IMR-90 (cell line): ENCODE results near the gene HSPG2.

ENCODE experiments used
- MAZ ChIP-seq: IDR thresholded peaks from 2 replicates; pipeline ENCODE4 v1.6.1; 2012; ENCODE audit warnings: low read depth, mild to moderate bottlenecking, low read length, improper control_type of control experiment, moderate library complexity, borderline replicate concordance
- POLR2A ChIP-seq: IDR thresholded peaks from 2 replicates; pipeline ENCODE4 v1.6.1; 2012; ENCODE audit warnings: mild to moderate bottlenecking, low read depth, low read length
- RFX5 ChIP-seq: IDR thresholded peaks from 2 replicates; pipeline ENCODE4 v1.8.0; 2012; ENCODE audit warnings: low read depth, mild to moderate bottlenecking, low read length, moderate library complexity

DNA sequence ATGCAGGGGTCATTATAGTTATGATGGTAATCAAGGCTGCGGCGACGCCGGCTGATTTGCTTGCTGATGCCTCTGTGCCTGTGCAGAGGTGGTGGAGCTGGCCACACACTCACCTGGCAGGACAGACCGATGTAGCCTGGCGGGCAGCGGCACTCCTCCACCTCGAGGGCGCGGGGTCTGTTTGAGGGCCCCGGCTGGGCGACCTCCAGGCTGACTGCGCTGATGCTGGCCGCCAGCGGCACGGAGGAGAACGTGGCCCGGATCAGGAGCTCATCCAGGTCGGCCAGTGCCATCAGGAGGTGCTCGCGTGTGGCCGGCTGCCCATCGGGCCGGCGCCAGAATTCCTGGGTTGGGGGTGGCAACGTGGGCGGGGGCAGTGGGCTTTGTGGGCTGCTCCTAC, 72.4 kb downstream of the HSPG2 start:
- TF ChIP-seq MAZ, result no peak
- TF ChIP-seq POLR2A, result no peak
- TF ChIP-seq RFX5, result no peak
